CD4-positive, alpha-beta T cell treated with Interleukin-4 for 4 hours (primary cell): ENCODE data around the gene MT1X.
"Not testable (repeated sequence)": the region's sequence is repeated elsewhere in the genome, so short reads cannot be mapped to it uniquely, and the experiment has no call there.

Source experiments
- DNase-seq: peaks from one replicate; pipeline ENCODE4 v3.0.0-alpha.2; 2020

MT1X gene

DNA sequence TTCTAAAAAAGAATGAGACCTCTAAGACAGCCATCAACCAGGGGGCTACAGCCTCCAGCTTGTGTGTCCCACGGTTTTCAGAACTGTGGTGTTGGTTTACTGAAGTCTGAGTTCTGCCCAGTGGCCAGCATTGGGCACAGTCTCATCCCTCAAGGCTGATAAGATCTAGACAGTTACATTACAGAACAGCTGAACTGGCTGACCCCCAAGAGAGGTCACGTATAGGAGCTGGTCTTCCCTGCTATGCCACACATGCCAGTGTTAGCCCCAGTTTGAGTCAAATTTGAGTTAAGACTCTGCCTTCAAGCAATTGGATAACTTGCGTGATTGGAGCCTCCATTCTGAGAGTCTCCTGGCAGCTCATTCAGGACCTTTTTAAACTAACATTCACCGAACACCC lies 32.9 kb downstream of the MT1X start:
- no peak for DNase-seq

DNA sequence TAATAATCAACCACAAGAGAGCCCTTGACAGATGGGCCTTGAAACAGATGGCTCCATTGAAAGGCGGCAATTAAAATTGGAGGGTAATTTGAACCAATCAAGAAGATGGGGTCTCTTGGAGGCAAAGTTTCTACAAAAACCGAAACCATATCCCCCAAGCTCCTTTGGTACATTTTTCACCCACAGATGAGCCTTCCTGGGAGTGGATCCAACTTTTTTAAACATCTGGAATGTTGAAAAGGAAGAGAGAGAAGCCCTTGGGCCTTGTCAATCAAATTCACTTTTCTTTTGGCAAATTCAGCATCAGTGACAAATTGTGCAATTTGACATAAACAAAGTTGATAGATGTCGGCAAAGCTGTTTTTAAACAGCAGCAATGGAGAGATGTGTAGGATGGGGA lies 34.5 kb downstream of the MT1X start:
- no peak for DNase-seq

DNA sequence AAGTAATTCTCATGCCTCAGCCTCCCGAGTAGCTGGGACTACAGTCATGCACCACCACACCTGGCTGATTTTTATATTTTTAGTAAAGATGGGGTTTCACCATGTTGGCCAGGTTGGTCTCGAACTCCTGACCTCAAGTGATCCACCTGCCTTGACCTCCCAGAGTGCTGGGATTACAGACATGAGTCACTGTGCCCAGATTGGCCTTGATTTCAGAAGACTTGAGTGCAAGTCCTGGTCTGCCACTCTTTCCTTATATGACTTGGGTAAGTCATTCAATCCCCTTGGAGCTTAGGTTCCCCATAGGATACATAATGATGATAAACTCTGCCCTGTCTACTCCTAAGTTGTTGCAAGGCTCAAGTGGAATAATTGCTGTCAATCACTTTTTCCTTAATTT lies 35.3 kb downstream of the MT1X start:
- DNase-seq = not testable (repeated sequence)

DNA sequence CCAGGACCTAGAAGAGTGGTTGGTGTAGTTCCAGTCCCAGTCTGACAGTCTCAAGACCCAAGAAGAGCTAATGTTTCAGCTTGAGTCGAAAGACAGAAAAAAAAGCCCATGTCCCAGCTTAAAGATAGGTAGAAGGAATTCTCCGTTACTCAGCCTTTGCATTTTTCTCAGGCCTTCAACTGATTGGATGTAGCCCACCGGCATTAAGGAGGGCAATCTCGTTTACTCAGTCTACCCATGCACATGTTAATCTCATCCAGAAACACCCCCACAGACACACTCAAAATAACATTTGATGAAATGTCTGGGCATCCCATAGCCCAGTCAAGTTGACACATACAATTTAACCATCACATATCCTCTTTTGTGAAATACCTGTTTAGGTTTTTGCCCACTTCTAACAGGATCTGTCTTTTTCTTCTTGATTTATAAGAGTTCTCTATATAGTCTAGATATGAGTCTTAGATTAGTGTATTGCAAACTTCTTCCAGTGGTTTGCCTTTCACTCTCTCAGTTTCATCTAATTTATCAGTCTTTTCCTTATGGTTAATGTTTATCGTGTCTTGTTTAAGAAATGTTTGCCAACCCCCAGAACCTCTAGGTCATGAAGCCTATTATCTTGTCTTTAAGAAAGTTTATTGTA lies 40.1 kb downstream of the MT1X start:
- no peak for DNase-seq

DNA sequence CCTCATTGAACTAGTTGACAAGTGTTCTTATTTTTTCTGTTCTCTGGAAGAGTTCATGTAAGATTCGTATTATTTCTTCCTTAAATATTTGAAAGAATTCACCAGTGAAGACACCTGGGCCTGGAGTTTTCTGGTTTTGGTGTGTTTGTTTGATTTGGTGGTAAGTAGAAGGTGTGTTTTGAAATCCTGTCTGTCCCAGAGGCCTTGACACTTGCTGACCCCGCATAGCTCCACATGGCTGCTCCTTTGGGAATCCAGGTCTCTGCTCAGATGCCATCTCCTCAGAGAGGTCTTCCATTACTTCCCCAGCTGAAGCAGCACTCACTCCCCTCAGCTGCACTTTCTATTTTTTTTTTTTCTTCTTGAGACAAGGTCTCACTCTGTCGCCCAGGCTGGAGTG lies 41.9 kb downstream of the MT1X start:
- no peak for DNase-seq

DNA sequence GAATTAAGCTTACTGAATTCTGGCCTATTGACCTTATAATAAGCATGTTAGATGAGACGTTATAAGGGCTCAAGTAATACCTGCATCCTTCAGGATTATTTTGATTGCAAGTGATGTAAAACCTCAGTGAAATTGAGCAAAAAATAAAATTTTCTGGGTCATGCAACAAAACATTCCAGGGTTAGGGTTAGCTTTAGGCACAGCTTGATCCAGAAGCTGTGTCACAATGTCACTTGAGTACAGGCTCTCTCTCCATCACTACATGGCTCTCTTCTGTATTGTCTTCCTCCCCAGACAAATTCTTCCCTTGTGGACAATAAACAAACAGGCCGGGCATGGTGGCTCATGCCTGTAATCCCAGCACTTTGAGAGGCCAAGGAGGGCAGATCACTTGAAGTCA lies 44.0 kb downstream of the MT1X start:
- DNase-seq = no peak

DNA sequence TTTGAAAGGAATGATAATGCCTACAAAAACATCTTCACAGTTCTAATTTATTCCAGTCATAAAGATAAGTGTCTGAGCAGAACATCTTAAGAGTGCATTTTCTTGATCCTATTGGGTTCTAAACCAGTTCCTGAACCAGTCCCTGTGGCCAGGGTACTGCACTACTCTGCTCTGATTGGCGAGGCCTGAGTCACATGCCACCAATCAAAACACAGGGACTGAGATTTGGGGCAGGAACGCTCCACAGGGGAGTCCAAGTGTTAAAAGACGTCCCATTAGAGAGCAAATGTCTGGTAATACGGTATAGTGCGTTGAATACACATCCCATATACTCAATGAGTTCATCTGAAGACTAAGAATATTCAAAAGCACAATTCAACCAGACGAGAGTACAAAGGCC lies 44.7 kb downstream of the MT1X start:
- DNase-seq = no peak

DNA sequence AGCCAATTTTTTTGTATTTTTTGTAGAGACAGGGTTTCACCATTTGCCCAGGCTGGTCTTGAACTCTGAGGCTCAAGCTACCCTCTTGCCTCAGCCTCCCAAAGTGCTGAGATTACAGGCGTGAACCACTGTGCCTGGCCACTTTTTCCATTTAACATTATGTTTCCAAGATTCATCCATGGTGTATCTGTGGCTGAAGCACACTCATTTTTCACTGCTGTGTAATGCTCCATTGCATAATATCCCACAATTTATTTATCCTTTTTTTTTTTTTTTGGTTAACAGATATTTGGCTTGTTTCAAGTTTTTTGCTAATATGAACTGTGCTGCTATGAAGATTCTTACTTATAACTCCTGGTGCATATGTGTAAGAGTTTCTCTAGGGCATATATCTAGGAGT lies 45.8 kb downstream of the MT1X start:
- no peak for DNase-seq

DNA sequence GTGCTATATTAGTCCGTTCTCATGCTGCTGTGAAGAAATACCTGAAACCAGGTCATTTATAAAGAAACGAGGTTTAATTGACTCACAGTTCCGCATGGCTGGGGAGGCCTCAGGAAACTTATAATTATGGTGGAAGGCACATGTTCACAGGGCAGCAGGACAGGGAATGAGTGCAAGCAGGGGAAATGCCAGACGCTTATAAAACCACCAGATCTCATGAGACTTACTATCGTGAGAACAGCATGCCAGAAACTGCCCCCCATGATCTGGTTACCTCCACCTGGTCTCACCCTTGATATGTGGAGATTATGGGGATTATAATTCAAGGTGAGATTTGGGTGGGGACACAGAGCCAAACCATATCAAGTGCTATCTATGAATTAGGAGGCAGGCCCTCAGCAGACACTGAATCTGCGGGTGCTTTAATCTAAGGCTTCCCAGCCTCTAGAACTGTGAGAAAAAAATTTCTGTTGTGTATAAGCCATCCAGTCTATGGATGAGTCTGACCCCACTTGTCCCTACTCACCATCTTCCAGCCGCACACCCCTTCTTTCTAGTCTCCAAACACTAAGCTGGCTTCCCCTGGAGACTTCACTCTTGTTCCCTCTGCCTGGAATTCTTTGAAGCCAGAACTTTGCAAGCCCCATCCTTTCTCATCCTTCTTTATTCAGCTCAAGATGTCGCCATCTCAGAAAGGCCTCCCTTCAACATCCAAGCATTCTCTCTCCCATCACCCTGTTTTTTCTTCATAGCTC lies 46.9 kb downstream of the MT1X start:
- no peak for DNase-seq

DNA sequence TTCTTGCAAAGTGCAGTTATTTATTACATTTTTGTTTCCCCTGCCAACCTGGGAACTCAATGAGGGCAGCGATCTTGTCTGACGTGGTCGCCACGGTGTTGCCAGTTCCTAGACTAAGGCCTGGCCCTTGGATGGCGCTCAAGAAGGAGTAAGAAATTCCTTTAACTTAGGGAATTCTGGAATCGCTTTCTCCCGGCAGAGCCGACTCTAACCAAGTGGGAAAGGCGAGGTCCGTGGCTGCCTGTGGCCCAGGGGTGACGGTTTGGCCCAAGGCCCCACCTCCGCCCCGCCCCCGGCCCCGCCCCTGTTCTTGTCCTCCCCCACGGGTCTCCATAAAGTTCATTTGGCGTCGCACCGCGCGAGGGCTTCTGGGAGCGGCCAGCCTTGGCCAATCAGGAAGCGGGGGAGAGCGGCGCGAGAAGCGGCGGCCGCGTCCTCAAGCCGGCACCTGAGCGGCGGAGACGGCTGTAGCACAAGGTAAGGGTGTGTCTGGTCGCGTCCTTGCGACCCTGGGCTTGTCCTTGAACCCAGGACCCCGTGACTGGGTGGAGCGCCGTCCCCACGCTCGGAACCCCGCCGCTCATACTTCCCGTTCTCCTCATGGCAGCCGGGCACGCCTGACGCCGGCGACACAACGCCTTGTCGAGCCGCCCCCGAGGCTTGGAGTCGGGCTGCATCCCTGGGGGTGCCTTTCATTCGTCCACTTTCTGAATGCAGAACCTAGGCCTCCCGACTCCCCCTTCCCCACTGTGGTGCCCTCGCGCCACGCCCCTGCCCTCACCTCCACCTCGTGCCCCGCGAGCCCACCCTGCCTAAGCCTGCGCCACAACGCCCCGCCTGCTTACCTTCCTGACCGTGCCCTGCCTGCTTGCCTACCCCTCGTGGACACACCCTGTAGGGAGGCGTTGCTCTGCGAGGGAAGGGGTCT lies 47.7 kb downstream of the MT1X start, which contains the start of gene NUP93:
Gene NUP93, plus strand, starts transcription at position 395 of the 928 bp plus-strand sequence. CDS start 18,119 bp downstream, outside the sequence.
- DNase-seq = peak; percentile 88

DNA sequence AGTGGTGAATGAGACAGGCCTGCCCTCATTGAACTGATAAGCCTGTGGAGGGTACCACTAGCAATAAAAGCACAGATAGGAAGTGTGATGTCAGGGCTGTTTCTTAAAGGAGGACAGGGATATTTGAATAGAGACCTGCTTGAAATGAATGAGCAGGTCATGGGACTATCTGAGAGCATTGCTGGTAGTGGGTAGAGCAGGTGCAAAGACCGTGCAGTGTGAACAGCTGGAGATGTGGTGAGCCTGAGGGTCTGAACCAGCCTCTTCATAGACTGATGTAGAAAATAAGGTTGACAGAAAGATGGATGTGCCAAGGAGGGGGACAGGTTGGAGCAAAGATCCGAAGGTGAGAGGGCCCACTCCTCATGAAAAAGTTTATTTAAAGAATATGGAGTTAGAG lies 50.1 kb downstream of the MT1X start:
- no peak for DNase-seq

DNA sequence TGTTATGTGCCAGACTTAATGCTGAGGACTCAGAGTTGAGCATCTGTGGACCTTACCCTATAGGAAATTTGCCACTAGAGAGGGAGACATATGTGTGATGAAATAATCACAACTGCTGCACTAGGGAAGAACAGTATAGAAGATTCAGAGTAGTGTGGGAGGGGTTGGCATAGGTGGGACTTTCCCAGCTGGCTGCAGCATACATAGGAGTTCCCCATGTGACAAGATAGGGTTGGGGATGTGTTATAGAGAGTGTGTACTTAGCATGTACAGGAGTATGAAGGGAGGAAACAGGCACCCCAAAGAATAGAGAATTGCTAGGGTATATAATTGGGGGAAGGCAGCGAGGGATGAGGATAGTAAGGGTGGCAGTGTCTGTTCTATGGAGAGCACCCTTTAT lies 50.6 kb downstream of the MT1X start:
- DNase-seq = no peak
